H9 (cell line): ENCODE data around the gene CLDN16. TPM values are rescaled to one million over a fixed set of nuclear protein-coding genes. Genes with fewer than 3 reads are reported as not detected.
A peak's percentile ranks its signal among the peaks of the same experiment; 100 is the strongest.

Experiments
- DNase-seq: peaks from one replicate; pipeline ENCODE4 v3.0.0-alpha.2; 2017
- H2AFZ ChIP-seq: one replicate; pipeline ENCODE4 v1.6.1; 2013; ENCODE audit warnings: mild to moderate bottlenecking, low read length, control low read depth, moderate library complexity
- H2AK5ac ChIP-seq: 2 replicates; pipeline ENCODE4 v1.6.1; 2013; ENCODE audit warnings: low read length, control low read depth, mixed read lengths; ENCODE audit not compliant: insufficient read length
- H2BK120ac ChIP-seq: one replicate; pipeline ENCODE4 v1.6.1; 2013; ENCODE audit warnings: low read depth, mild to moderate bottlenecking, low read length, control low read depth, inconsistent platforms; ENCODE audit not compliant: poor library complexity, severe bottlenecking
- H2BK12ac ChIP-seq: 2 replicates; pipeline ENCODE4 v1.6.1; 2013; ENCODE audit warnings: low read length, control low read depth, mixed read lengths, low read depth; ENCODE audit not compliant: insufficient read length
- H2BK15ac ChIP-seq: 2 replicates; pipeline ENCODE4 v1.6.1; 2013; ENCODE audit warnings: low read depth, low read length, control low read depth
- H2BK20ac ChIP-seq: one replicate; pipeline ENCODE4 v1.6.1; 2013; ENCODE audit warnings: low read depth, mild to moderate bottlenecking, low read length, control low read depth, inconsistent platforms; ENCODE audit not compliant: poor library complexity, severe bottlenecking
- H2BK5ac ChIP-seq: 2 replicates; pipeline ENCODE4 v1.6.1; 2013; ENCODE audit warnings: low read length, control low read depth, mixed read lengths; ENCODE audit not compliant: insufficient read length
- H3K14ac ChIP-seq: 2 replicates; pipeline ENCODE4 v1.6.1; 2013; ENCODE audit warnings: low read length, control low read depth; ENCODE audit not compliant: insufficient read depth
- H3K18ac ChIP-seq: 2 replicates; pipeline ENCODE4 v1.6.1; 2013; ENCODE audit warnings: low read depth, mild to moderate bottlenecking, mixed read lengths, low read length, control low read depth; ENCODE audit not compliant: insufficient read length
- H3K23ac ChIP-seq: 2 replicates; pipeline ENCODE4 v1.6.1; 2013; ENCODE audit warnings: low read length, control low read depth, mixed read lengths, low read depth; ENCODE audit not compliant: insufficient read length
- H3K23me2 ChIP-seq: 2 replicates; pipeline ENCODE4 v1.6.1; 2013; ENCODE audit warnings: low read depth, mild to moderate bottlenecking, mixed read lengths, low read length, control low read depth; ENCODE audit not compliant: insufficient read length, poor library complexity, severe bottlenecking
- H3K27ac ChIP-seq: 2 replicates; pipeline ENCODE4 v1.5.1; 2013; ENCODE audit warnings: low read length, control low read depth, mixed read lengths, low read depth; ENCODE audit not compliant: insufficient read length
- H3K27me3 ChIP-seq: 2 replicates; pipeline ENCODE4 v1.6.1; 2013; ENCODE audit warnings: low read length, control low read depth, inconsistent platforms; ENCODE audit not compliant: insufficient read depth
- H3K4ac ChIP-seq: 2 replicates; pipeline ENCODE4 v1.6.1; 2013; ENCODE audit warnings: low read depth, mild to moderate bottlenecking, control low read depth, inconsistent platforms, low read length, moderate library complexity
- H3K4me1 ChIP-seq: 2 replicates; pipeline ENCODE4 v1.6.1; 2013; ENCODE audit warnings: low read length, control low read depth, inconsistent platforms; ENCODE audit not compliant: insufficient read depth
- H3K4me2 ChIP-seq: 2 replicates; pipeline ENCODE4 v1.6.1; 2013; ENCODE audit warnings: low read length, control low read depth, mixed read lengths; ENCODE audit not compliant: insufficient read length, insufficient read depth
- H3K56ac ChIP-seq: 2 replicates; pipeline ENCODE4 v1.6.1; 2013; ENCODE audit warnings: low read depth, mild to moderate bottlenecking, mixed read lengths, low read length, control low read depth; ENCODE audit not compliant: insufficient read length
- H3K79me1 ChIP-seq: 2 replicates; pipeline ENCODE4 v1.6.1; 2013; ENCODE audit warnings: low read depth, mild to moderate bottlenecking, moderate library complexity, low read length, control low read depth, inconsistent platforms; ENCODE audit not compliant: insufficient read depth, poor library complexity, severe bottlenecking
- H3K79me2 ChIP-seq: 2 replicates; pipeline ENCODE4 v1.6.1; 2013; ENCODE audit warnings: low read length, control low read depth, inconsistent platforms; ENCODE audit not compliant: insufficient read depth
- H3K9ac ChIP-seq: 2 replicates; pipeline ENCODE4 v1.6.1; 2013; ENCODE audit warnings: low read length, control low read depth, mixed read lengths; ENCODE audit not compliant: insufficient read length; ENCODE audit errors: extremely low read depth
- H3K9me3 ChIP-seq: one replicate; pipeline ENCODE4 v1.6.1; 2013; ENCODE audit warnings: low read depth, low read length, inconsistent platforms; ENCODE audit not compliant: control insufficient read depth
- H3T11ph ChIP-seq: one replicate; pipeline ENCODE4 v1.6.1; 2013; ENCODE audit warnings: mild to moderate bottlenecking, low read length, control low read depth, inconsistent platforms
- H4K20me1 ChIP-seq: one replicate; pipeline ENCODE4 v1.6.1; 2013; ENCODE audit not compliant: control insufficient read depth, insufficient read length, insufficient read depth
- H4K5ac ChIP-seq: 2 replicates; pipeline ENCODE4 v1.6.1; 2013; ENCODE audit warnings: low read depth, mild to moderate bottlenecking, mixed read lengths, low read length, control low read depth; ENCODE audit not compliant: insufficient read length
- H4K8ac ChIP-seq: replicated peaks from 2 replicates; pipeline ENCODE4 v1.6.1; 2013; ENCODE audit warnings: low read length, control low read depth, mixed read lengths, low read depth; ENCODE audit not compliant: insufficient read length
- H4K91ac ChIP-seq: 2 replicates; pipeline ENCODE4 v1.6.1; 2013; ENCODE audit warnings: low read depth, mild to moderate bottlenecking, moderate library complexity, mixed read lengths, low read length, control low read depth; ENCODE audit not compliant: insufficient read length
- H3K27ac Mint-ChIP-seq, 3 experiments: 2 replicates in 2 of 3; 3 replicates in 1 of 3; pipeline ENCODE4 v1.8.0; 2020 to 2021; ENCODE audit warnings: mixed read lengths in 3 of 3, mild to moderate bottlenecking in 1 of 3, moderate library complexity in 1 of 3
- H3K27me3 Mint-ChIP-seq: 2 replicates; pipeline ENCODE4 v1.8.0; 2021; ENCODE audit warnings: low read depth, mild to moderate bottlenecking, moderate library complexity, mixed read lengths
- H3K36me3 Mint-ChIP-seq, 3 experiments: 2 replicates in 2 of 3; 3 replicates in 1 of 3; pipeline ENCODE4 v1.8.0; 2020 to 2021; ENCODE audit warnings: low read depth in 3 of 3, mixed read lengths in 3 of 3; ENCODE audit not compliant: insufficient read depth in 1 of 3
- H3K4me1 Mint-ChIP-seq, 2 experiments: 2 replicates each; pipeline ENCODE4 v1.8.0; 2020; ENCODE audit warnings: mixed read lengths in 2 of 2
- H3K4me3 Mint-ChIP-seq, 2 experiments: 2 replicates in 1 of 2; 3 replicates in 1 of 2; pipeline ENCODE4 v1.8.0; 2020 to 2021; ENCODE audit warnings: mild to moderate bottlenecking in 2 of 2, mixed read lengths in 2 of 2, moderate library complexity in 1 of 2
- H3K9me3 Mint-ChIP-seq, 2 experiments: 2 replicates in 1 of 2; 3 replicates in 1 of 2; pipeline ENCODE4 v1.8.0; 2020; ENCODE audit warnings: mild to moderate bottlenecking in 2 of 2, mixed read lengths in 2 of 2, moderate library complexity in 1 of 2
- CTCF ChIP-seq: fragments of 200-600 bp; sonication (generic); conservative IDR thresholded peaks from 3 replicates; pipeline ENCODE4 v1.8.0; 2021; ENCODE audit warnings: antibody characterized with exemption, mild to moderate bottlenecking
- WGBS: extraction: QIAGEN DNeasy Blood & Tissue Kit; methylation state at CpG from one replicate; pipeline ENCODE4 v1.1.7; 2013; ENCODE audit warnings: missing lambda C conversion rate, low lambda C conversion rate, mixed read lengths; ENCODE audit not compliant: insufficient read length; ENCODE audit errors: extremely low coverage; 5-methylcytosine and 5-hydroxymethylcytosine counted together
- total RNA-seq: library from RNA; stranded (reverse); gene quantifications from 2 replicates; pipeline ENCODE4 v1.2.1, GENCODE V29; 2021

Gene CLDN16
- total RNA-seq, 1 experiment from 2014 or later: not detected

GRCh38 chr3:190362258-190362657 lies 25.7 kb upstream of the CLDN16 start:
- WGBS: no CpG with 5 or more reads among the region's 9 CpGs
- H3K27me3 ChIP-seq: no peaks in the 10 kb centered on the region
- no peak overlapping the region for H4K5ac ChIP-seq
- H4K91ac ChIP-seq: no peak overlapping the region
- no peak overlapping the region; a peak in 1 of 5 replicates for H3K4me3 Mint-ChIP-seq
- H3K27ac ChIP-seq: no peak overlapping the region
- H3K79me2 ChIP-seq: no peaks in the 10 kb centered on the region
- H3K9me3 Mint-ChIP-seq: peaks cover 0 to 2% of the 10 kb centered on the region in 2 experiments; a peak in 2 of 5 replicates
- H4K20me1 ChIP-seq: no peaks in the 10 kb centered on the region
- no peak overlapping the region for H3K9ac ChIP-seq
- no peak overlapping the region for H2BK15ac ChIP-seq
- peaks cover 29 to 32% of the 10 kb centered on the region in 2 experiments for H3K4me1 Mint-ChIP-seq
- H3K56ac ChIP-seq: no peak overlapping the region
- no peak overlapping the region for H2BK120ac ChIP-seq
- no peak overlapping the region for H3K14ac ChIP-seq
- no peaks in the 10 kb centered on the region for H3K79me1 ChIP-seq
- DNase-seq: peak; percentile 51
- no peak overlapping the region for H2AK5ac ChIP-seq
- no peak overlapping the region for H4K8ac ChIP-seq
- peaks cover 2% of the 10 kb centered on the region; the same call in 1 of the 2 replicates for H3K27me3 Mint-ChIP-seq
- no peak for TF ChIP-seq CTCF
- H3K4me2 ChIP-seq: no peak overlapping the region
- H3K4ac ChIP-seq: no peak overlapping the region
- no peaks in the 10 kb centered on the region; a peak in 1 of 7 replicates for H3K36me3 Mint-ChIP-seq
- no peak overlapping the region for H2BK12ac ChIP-seq
- H3K23ac ChIP-seq: no peak overlapping the region
- no peak overlapping the region for H2BK5ac ChIP-seq
- H3T11ph ChIP-seq: no peak overlapping the region
- no peak overlapping the region for H2AFZ ChIP-seq
- H2BK20ac ChIP-seq: no peak overlapping the region
- H3K23me2 ChIP-seq: no peaks in the 10 kb centered on the region
- H3K27ac Mint-ChIP-seq: peak overlapping the region in 2 of 3 experiments; percentile 50 to 54; a peak in 4 of 7 replicates
- H3K18ac ChIP-seq: no peak overlapping the region
- no peaks in the 10 kb centered on the region for H3K9me3 ChIP-seq
- no peaks in the 10 kb centered on the region; the same call in 1 of the 2 replicates for H3K4me1 ChIP-seq
